ENCODE data around the gene FOXP1. TPM values are rescaled to one million over a fixed set of nuclear protein-coding genes. Genes with fewer than 3 reads are reported as not detected.

Gene FOXP1
- total and polyA plus RNA-seq, 2 of the 8 experiments (the other 6 are each of a cell fraction or from before 2014, with no cell fraction given) = 13.9 to 25.4 TPM

- Histone ChIP-seq H3K4ac (replicated peaks; ENCODE audit: insufficient read length, low read depth, low read length) (no peak overlapping the region), H4K8ac (ENCODE audit: extremely low read depth, insufficient read depth, low read length) (no peak overlapping the region), H2BK5ac (ENCODE audit: low read depth, low read length) (no peak overlapping the region), H3K36me3 (ENCODE audit: control insufficient read depth in 2 of 4, insufficient read depth in 4 of 4, low read length in 3 of 4) (peaks cover 0 to 3% (median 0%) of the 10 kb centered on the region in 4 experiments; a peak in 1 of 8 replicates), H3K27ac (ENCODE audit: low read depth, low read length) (no peak overlapping the region), H3K9me3 (ENCODE audit: insufficient read depth in 2 of 2, low read depth in 1 of 2, low read length in 1 of 2) (no peaks in the 10 kb centered on the region), H2BK15ac (ENCODE audit: low read length) (no peak overlapping the region), H2AK5ac (ENCODE audit: low read depth, low read length) (no peak overlapping the region), H2BK20ac (ENCODE audit: low read length) (no peak overlapping the region), H3K9ac (replicated peaks in 1 of 4; ENCODE audit: extremely low read depth in 1 of 4, low read depth in 3 of 4, low read length in 3 of 4) (no peak overlapping the region), H3K23me2 (ENCODE audit: low read depth, low read length) (no peaks in the 10 kb centered on the region), H3K4me1 (replicated peaks in 1 of 4; ENCODE audit: control insufficient read depth in 3 of 4, insufficient read depth in 4 of 4, low read length in 3 of 4) (peaks cover 1 to 7% (median 5%) of the 10 kb centered on the region in 4 experiments; a peak in 5 of 7 replicates), H2BK120ac (replicated peaks; ENCODE audit: low read depth, low read length) (no peak overlapping the region), H3K18ac (ENCODE audit: extremely low read depth, low read length) (no peak overlapping the region), H3K79me2 (ENCODE audit: control insufficient read depth in 1 of 2, insufficient read depth in 2 of 2, low read length in 2 of 2) (no peaks in the 10 kb centered on the region), H4K5ac (ENCODE audit: insufficient read length, low read depth, low read length) (no peak overlapping the region), H3K79me1 (ENCODE audit: low read depth, low read length) (no peaks in the 10 kb centered on the region), H3K4me3 (ENCODE audit: extremely low read depth in 1 of 4, insufficient read depth in 2 of 4, low read depth in 3 of 4, low read length in 4 of 4) (no peak overlapping the region), H3K23ac (ENCODE audit: insufficient read length) (no peak overlapping the region), H3K14ac (ENCODE audit: insufficient read length) (no peak overlapping the region), H3K56ac (replicated peaks; ENCODE audit: insufficient read length, low read depth, low read length) (no peak overlapping the region), H4K20me1 (replicated peaks in 1 of 2; ENCODE audit: control insufficient read depth in 1 of 2, insufficient read depth in 2 of 2, low read length in 2 of 2) (no peaks in the 10 kb centered on the region), H2BK12ac (ENCODE audit: low read depth, low read length) (no peak overlapping the region), H2AFZ (ENCODE audit: low read length) (no peak overlapping the region), H4K91ac (replicated peaks; ENCODE audit: insufficient read length, low read length) (no peak overlapping the region), H3K4me2 (ENCODE audit: insufficient read depth in 1 of 2, low read depth in 2 of 2, low read length in 2 of 2) (no peak overlapping the region), H3K27me3 (replicated peaks in 1 of 4; ENCODE audit: control insufficient read depth in 3 of 4, extremely low read depth in 1 of 4, insufficient read depth in 3 of 4, low read length in 3 of 4) (no peaks in the 10 kb centered on the region; a peak in 1 of 7 replicates)
- DNase-seq (ENCODE audit: low read depth in 1 of 2, low spot score in 2 of 2) = no peak
- POLR2A ChIA-PET (ENCODE audit: partially characterized antibody) = no interaction called here
- CTCF ChIA-PET (ENCODE audit: partially characterized antibody) = interaction anchor here (1.0 kb wide), 1 partner anchor 32 kb away, joined by 3 read pairs; no protein-coding TSS in a partner anchor
- FAIRE-seq = no peak
- 90% methylated on average over 5 of the region's 5 CpGs; no CpG with 5 or more reads in 1 of the 2 experiments for WGBS, 2 experiments (ENCODE audit: extremely low coverage in 1 of 2, insufficient coverage in 1 of 2, insufficient read length in 1 of 2, insufficient replicate concordance in 2 of 2, low coverage in 1 of 2, low lambda C conversion rate in 2 of 2, missing lambda C conversion rate in 1 of 2)
- TF ChIP-seq BCL11A (IDR thresholded peaks at IDR 0.05; ENCODE audit: low read depth in 2 of 2, low read length in 2 of 2) (no peak), KDM4A (IDR thresholded peaks at IDR 0.05; ENCODE audit: low read depth, low read length, severe bottlenecking) (no peak), TBP (IDR thresholded peaks at IDR 0.05; ENCODE audit: low read depth, low read length) (no peak), CBX8 (IDR thresholded peaks at IDR 0.05; ENCODE audit: borderline replicate concordance, low read depth, low read length) (no peak)
Measured at GRCh38 chr3:71028184-71028583, 555.3 kb downstream of the FOXP1 start.

Data from H1 (cell line).